Renal pelvis (tissue), 4 donors: Measurements from ENCODE around the gene CERS6. TPM values are rescaled to one million over a fixed set of nuclear protein-coding genes. Genes with fewer than 3 reads are reported as not detected.
"Not testable (repeated sequence)": the region's sequence is repeated elsewhere in the genome, so short reads cannot be mapped to it uniquely, and the experiment has no call there.

Experiments
- DNase-seq: peaks from one replicate; pipeline ENCODE4 v3.0.0-alpha.2; 2013
- polyA plus RNA-seq, 3 donors: library from polyadenylated mRNA; unstranded; fragments of 120-200 nt; gene quantifications; one replicate each; pipeline ENCODE4 v1.2.1, GENCODE V29; 2013; ENCODE audit not compliant: insufficient read length in 3 of 3

The CERS6 gene
- polyA plus RNA-seq, 3 donors, result 41.8 to 44.3 (median 43.9) TPM

DNA sequence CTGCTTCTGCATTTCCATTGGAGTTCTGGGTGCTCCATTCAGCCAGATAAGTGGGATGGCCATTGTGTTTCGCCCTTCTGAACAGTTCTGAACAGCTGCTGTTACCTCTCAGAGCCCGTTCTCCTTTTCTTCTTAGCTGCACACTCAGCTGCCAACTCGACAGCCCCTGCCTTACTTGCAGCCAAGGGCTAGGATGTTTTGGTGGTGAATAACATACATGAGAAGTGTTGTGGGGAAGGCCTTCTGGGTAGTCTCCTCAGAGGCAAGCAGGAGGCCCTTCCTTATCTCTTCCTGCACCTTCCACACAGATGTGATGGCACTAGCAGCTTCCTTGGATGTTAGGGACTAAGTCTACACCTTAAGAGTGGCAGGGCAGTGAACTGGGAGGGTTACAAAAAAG, 207.9 kb downstream of the CERS6 start:
- no peak for DNase-seq

- DNase-seq, result not testable (repeated sequence)
Observed at GRCh38 chr2:168664715-168665114, 208.6 kb downstream of the CERS6 start.

DNA sequence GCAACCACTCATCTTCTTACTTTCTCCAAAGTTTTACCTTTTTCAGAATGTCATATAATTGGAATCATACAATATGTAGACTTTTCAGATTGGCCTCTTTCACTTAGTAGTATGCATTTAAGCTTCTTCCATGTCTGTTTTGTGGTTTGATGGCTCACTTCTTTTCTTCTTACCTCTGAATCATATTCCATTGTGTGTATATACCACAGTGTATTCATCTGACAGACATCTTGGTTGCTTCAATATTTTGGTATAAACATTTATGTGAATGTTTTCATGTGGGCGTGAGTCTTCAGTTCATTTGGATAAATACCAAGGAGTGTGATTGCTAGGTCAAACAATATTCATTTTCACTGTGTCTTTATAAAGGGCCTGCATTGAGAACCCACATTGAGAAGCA, 210.3 kb downstream of the CERS6 start:
- no peak for DNase-seq

DNA sequence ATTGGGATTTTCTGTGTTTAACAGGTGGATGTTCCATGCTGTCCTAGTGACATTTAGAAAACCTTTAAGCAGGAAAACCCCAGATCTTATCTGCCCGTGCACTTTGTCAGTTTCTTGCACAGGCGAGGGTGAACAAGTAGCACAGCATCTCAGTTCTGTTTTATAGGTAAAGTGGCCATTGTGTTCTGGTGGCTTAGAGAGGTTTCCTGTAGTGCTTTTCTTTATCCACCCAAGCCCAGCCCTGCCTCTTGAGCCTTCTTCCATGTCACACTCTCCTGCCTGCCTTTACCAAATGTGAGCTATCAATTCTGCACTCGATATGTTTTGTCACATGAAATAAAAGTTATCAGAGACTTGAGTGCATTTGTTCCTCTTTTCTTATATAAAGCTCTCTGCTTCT, 211.1 kb downstream of the CERS6 start:
- DNase-seq, result no peak

DNA sequence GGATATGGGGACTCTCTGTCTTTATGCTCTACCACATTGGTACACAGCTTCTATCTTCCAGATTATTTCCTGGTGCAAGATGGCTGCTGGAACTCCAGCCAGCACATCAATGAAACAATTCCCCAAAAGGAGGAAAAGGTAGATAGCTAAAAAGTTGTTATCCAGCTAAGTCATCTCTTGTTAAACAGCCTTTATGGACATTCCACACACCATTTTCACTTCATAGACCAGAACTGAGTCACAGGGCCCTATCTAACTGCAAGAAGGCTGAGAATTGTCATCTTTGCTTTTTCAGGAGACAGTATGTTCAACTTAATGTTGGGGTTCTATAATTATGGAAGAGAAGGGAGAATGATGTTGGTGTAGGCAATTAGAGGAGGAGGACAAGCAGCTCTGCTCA, 213.1 kb downstream of the CERS6 start:
- no peak for DNase-seq

GRCh38 chr2:168670478-168670877, 214.4 kb downstream of the CERS6 start:
- no peak for DNase-seq

DNA sequence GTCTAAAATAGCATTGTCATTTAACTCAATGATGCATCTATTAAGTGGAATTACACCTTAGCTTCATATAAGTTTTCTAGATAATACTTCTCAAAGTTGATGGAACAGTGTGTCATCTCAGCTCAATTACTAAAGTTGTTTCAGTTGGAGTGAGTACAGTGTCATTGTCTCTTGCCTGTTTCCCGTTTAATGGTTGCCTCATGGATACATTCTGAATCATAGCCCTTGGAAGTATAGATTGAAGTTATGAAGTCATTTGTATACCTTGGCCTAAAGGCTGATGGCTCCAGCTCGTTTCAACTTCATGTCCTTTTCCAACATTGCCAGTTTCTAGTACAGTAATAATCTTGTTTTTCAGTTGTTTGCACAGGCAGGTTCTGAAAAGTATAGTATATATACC, 215.9 kb downstream of the CERS6 start:
- no peak for DNase-seq

- DNase-seq, result no peak
Observed at GRCh38 chr2:168673265-168674189, 217.5 kb downstream of the CERS6 start.

- no peak for DNase-seq
Observed at GRCh38 chr2:168678153-168678853, 222.2 kb downstream of the CERS6 start.

- no peak for DNase-seq
Observed at GRCh38 chr2:168679081-168679480, 223.0 kb downstream of the CERS6 start.

DNA sequence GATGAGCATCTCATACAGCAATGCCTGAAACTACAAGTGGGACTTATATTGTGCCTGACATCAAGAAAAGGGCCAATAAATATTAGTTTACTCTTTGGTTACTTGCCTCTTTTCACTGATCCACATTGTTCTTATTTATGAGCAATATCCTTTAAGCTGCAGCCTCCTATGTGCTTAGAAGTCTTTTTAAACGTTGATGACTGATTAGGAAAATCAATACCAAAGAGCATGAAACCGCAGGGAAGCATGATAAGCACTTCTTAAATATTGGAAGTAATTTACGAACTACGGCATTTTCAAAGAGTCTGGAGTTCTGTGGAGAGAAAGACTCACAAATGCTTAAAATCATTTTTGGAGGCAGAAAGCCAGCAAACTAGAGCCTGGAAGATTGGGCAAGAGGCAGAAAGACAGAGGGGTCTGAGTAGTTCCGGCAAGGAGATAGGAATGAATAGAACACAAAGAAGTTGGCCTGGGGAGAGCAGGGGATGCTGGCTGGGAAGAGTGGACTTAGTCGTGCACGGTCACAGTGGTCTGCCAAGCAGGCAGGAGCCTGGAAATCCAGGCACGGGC, 223.8 kb downstream of the CERS6 start:
- no peak for DNase-seq

- DNase-seq, result no peak
Observed at GRCh38 chr2:168683996-168684395, 227.9 kb downstream of the CERS6 start.

GRCh38 chr2:168684921-168685599, 229.0 kb downstream of the CERS6 start:
- no peak for DNase-seq

DNA sequence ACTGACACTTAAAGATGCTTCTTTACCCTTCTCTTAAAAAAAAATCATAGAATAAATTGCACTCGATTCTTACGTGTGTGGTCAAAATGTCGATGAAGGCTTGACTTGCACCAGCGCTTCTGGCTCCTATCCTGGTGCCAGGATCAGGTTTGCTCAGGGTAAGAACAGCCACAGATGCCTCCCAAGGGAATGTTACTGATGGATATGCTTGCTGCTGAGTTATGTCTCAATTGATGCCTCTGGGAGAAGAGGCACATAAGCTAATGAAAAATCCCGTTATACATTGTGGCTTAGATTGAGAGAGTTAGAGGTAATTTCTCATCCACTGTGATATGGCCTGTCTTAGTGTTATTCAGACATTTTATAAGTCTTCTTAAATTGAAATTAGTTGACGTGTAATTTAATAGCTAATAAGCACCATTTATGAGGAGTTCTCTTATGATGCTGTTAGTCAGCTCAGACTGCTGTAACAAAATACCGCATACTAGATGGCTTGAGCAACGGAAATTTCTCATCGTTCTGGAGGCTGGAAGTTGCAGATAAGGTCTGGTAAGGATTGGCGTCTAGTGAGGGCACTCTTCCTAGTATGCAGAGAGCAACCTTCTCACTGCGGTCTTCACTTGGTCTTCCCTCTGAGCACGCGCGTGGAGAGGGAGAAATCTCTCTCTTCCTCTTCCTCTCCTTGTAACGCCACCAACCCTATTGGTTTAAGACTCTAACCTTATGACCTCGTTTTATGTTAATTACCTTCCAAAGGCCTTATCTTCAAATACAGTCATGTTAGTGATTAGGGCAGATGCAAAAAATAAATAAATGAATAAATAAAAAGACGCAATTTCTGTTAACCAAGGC, 229.8 kb downstream of the CERS6 start:
- DNase-seq, result no peak

GRCh38 chr2:168686452-168687191, 230.6 kb downstream of the CERS6 start:
- no peak for DNase-seq

- DNase-seq, result no peak
Observed at GRCh38 chr2:168687314-168687713, 231.2 kb downstream of the CERS6 start.

DNA sequence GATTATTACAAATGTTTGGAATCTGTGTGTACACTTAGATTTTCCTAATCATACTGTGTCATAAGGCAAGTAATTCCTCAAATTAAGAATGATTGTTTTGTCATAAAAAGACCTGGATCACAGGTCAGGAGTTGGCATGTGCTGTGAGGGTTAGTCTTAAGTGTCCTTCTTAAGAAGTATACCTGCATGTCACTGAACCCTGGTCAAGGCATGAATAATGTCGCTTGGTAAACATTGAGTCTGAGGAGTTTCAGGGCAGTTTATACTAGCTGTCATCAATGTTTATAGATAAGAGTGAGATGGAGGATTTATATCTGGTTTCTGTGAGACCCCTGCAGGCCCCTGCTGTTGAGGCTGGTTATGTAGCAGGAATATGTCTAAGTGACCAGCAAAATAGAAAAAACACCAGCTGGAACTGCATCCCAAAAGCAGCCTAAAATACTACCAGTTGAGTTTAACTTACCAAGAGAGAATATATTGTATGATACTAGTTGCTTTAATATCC, 234.4 kb downstream of the CERS6 start:
- no peak for DNase-seq

DNA sequence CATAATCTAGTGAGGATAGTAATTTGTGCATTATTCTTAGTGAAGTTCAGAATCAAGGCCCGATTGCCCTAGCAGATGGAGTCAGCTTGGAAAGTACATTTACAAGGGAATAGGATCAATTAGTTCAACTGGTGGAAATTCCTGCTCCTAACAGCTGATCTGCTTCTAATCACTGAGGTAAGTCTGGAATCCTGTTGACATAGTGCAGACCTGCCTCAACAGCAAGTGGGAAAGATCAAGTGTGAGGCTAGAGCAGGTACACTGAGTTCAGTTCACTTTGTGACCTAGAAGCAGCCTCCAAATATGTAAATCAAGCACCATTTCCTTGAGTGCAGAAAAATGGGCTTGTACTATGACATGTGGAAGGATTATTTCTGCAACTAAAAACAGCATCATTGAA, 235.1 kb downstream of the CERS6 start:
- no peak for DNase-seq

DNA sequence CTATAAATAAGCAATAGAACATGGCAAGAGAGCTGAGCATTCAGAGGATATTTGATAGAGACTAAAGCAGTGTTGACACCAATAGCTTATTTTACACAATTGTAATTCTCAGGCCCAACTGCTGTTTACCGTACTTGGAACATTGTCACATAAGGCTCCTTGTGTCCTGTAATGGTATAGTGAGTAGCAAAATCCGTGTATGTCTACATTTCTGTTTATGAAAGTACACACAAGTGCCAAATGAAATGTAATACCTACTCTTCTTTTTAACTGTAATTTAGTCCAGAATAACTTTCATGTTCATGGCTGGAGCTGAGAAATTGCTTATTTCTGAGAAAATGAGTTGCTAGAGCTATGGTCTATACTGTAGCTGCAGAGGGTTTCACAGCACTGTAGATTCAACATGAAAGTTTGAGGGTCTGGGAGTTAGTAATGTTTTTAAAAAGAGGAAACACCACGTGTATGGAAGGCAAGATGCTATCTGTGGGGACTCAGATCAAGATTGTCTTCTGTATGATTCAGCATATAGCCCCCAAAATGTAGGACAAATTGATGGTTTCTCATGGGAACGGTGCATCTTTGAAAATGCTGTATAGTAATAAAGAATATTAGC, 236.2 kb downstream of the CERS6 start:
- no peak for DNase-seq

DNA sequence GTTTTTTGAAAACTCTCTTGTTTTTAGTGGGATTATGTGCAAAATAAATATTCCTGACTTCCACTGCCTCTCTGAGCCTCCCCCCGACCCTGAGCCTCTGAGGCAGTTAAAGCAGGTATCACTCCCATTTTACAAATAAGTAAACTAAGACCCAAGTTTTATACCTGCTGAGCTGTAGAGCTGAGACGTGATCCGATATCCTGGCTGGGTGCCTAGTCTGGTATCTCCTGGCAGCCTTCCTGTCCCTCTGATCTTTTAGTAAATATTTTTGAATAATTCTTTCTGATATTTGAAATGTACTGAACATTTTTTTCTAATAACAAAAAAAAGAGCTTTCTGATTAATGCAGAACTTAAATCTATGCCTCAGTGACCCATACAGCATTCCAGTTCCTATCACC, 238.1 kb downstream of the CERS6 start:
- no peak for DNase-seq
